DND-41 (cell line): ENCODE results near the gene SGK1.

Experiments
- ATAC-seq: fragments of 200-7000 bp; cut with Tn5 transposase; 3 replicates; pipeline ENCODE4 v1.9.1; 2021; ENCODE audit warnings: low read depth; ENCODE audit not compliant: insufficient read depth
- DNase-seq: peaks from one replicate; pipeline ENCODE4 v3.0.0-alpha.2; 2020
- H2AFZ ChIP-seq: 2 replicates; pipeline ENCODE4 v1.6.0; 2012; ENCODE audit warnings: low read depth, low read length
- H3K27ac ChIP-seq: 2 replicates; pipeline ENCODE4 v1.5.1; 2012; ENCODE audit warnings: low read length, inconsistent platforms
- H3K27me3 ChIP-seq: fragments of 200-600 bp; sonication (generic); 2 replicates; pipeline ENCODE4 v1.6.0; 2012; ENCODE audit warnings: low read length, mild to moderate bottlenecking, inconsistent platforms; ENCODE audit not compliant: insufficient read depth, poor library complexity
- H3K36me3 ChIP-seq: 2 replicates; pipeline ENCODE4 v1.5.1; 2012; ENCODE audit warnings: low read length, inconsistent platforms; ENCODE audit not compliant: insufficient read depth
- H3K4me1 ChIP-seq: 2 replicates; pipeline ENCODE4 v1.5.1; 2012; ENCODE audit warnings: mild to moderate bottlenecking, low read length; ENCODE audit not compliant: insufficient read depth
- H3K4me2 ChIP-seq: 2 replicates; pipeline ENCODE4 v1.6.0; 2012; ENCODE audit warnings: mild to moderate bottlenecking, moderate library complexity, low read length, inconsistent platforms; ENCODE audit not compliant: insufficient read depth
- H3K4me3 ChIP-seq, 2 experiments: fragments of 200-600 bp in 1 of 2; shearing (Covaris generic) in 1 of 2; 2 replicates each; pipeline ENCODE4 v1.5.1; 2012 to 2016; ENCODE audit warnings: inconsistent platforms in 2 of 2, low read length in 2 of 2, mild to moderate bottlenecking in 2 of 2, low read depth in 1 of 2, moderate library complexity in 1 of 2
- H3K79me2 ChIP-seq: 2 replicates; pipeline ENCODE4 v1.6.0; 2012; ENCODE audit warnings: low read length, inconsistent platforms; ENCODE audit not compliant: insufficient read depth
- H3K9ac ChIP-seq: 2 replicates; pipeline ENCODE4 v1.6.0; 2012; ENCODE audit warnings: low read depth, mild to moderate bottlenecking, inconsistent platforms, low read length, moderate library complexity
- H3K9me3 ChIP-seq: 2 replicates; pipeline ENCODE4 v1.5.1; 2012; ENCODE audit warnings: low read length, moderate library complexity, mild to moderate bottlenecking, inconsistent platforms; ENCODE audit not compliant: insufficient read depth, severe bottlenecking
- H4K20me1 ChIP-seq: 2 replicates; pipeline ENCODE4 v1.6.0; 2012; ENCODE audit warnings: low read length; ENCODE audit not compliant: insufficient read depth
- EZH2 ChIP-seq: IDR thresholded peaks from 3 replicates; pipeline ENCODE4 v1.6.1; 2012; ENCODE audit warnings: borderline replicate concordance, low read depth, mild to moderate bottlenecking, moderate library complexity, low read length, inconsistent platforms; ENCODE audit not compliant: severe bottlenecking
- TF ChIP-seq, protein P1 (sequence below): IDR thresholded peaks from 2 replicates; pipeline ENCODE4 v1.5.1; 2012; ENCODE audit warnings: borderline replicate concordance, low read length, moderate library complexity, mild to moderate bottlenecking; ENCODE audit not compliant: poor library complexity, severe bottlenecking; ENCODE audit errors: extremely low read depth

SGK1 gene

DNA sequence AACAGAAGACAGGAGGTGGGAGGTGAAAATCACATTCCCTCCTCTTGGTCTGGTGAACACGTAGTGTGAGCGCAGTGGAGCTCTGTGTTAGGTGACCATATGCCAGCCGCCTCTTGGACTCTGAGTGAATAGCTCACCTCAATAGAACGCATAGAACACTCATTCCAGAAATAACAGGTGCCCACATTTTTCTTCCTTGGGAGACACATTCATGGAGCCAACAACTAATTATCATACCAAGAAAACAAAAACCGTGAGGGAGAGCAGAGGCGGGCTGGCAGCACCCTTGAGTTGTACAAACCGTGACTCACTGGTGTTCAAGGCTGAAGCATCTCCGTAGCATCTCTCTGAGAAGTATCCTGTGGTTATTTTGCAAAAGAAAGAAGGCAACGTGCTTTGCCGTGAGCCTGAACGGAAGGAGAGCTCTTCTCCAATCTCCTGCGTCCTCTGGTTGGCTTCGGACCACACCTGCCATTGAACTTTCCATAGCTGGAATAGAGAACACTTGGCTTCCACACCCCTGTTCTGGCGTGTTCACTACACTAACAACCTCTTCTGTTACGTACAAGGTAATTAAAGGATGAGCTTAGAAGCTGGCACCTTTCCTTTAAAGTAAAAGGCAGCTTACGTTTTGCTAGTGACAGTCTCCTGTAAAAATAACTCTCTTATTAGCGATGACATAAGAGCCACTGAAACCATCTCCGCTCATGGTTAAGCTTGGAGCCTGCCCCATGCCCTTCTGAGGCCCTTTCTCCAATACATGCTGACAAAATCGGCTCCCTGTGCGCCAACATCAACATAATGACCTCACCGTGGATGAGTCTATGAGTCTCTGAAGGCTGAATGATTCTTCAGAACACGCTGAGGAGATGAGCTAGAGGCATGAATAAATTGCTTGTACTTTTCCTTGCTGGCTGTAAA, 30.2 kb upstream of the SGK1 start:
- H3K4me3 ChIP-seq: no peak overlapping the region
- no peaks in the 10 kb centered on the region for H3K27me3 ChIP-seq
- no peaks in the 10 kb centered on the region for H4K20me1 ChIP-seq
- no peak overlapping the region for H2AFZ ChIP-seq
- H3K79me2 ChIP-seq: no peaks in the 10 kb centered on the region
- no peak for TF ChIP-seq EZH2
- TF ChIP-seq, protein P1, sequence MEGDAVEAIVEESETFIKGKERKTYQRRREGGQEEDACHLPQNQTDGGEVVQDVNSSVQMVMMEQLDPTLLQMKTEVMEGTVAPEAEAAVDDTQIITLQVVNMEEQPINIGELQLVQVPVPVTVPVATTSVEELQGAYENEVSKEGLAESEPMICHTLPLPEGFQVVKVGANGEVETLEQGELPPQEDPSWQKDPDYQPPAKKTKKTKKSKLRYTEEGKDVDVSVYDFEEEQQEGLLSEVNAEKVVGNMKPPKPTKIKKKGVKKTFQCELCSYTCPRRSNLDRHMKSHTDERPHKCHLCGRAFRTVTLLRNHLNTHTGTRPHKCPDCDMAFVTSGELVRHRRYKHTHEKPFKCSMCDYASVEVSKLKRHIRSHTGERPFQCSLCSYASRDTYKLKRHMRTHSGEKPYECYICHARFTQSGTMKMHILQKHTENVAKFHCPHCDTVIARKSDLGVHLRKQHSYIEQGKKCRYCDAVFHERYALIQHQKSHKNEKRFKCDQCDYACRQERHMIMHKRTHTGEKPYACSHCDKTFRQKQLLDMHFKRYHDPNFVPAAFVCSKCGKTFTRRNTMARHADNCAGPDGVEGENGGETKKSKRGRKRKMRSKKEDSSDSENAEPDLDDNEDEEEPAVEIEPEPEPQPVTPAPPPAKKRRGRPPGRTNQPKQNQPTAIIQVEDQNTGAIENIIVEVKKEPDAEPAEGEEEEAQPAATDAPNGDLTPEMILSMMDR: no peak
- no peaks in the 10 kb centered on the region for H3K36me3 ChIP-seq
- no peak for ATAC-seq
- H3K9ac ChIP-seq: no peak overlapping the region
- peaks cover 26% of the 10 kb centered on the region for H3K4me1 ChIP-seq
- no peaks in the 10 kb centered on the region for H3K9me3 ChIP-seq
- H3K27ac ChIP-seq: no peak overlapping the region
- H3K4me2 ChIP-seq: no peak overlapping the region
- DNase-seq: no peak

DNA sequence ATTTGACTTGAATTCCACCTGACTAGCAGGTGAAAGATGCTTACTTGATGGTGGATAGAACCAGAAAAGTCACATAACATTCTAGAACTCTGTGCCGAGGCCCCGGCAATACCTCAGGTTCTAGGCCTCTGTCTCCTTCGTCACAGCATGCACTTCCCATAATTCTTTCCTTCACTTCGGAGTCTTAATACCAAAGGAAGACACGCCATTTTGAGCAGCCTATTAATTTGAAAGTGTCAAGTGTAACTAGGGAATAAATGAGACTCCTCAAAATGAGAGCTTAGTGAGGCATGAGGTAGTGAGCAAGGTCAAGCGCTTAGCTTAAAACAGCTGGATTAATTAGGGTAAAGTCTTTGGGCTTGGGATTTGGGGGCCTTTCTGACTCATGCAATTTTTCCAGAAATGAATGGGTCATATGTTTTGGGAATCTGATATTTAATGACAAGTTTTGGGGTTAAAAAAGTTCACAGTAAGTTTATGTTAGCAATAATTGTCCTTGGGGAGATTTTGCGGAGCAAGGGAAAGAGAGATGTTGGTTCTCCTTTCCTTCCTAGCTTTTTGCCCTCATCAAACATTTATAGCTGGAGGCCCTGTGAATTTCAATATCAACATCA, 29.1 kb upstream of the SGK1 start:
- Histone ChIP-seq H3K36me3 (no peaks in the 10 kb centered on the region), H3K27me3 (no peaks in the 10 kb centered on the region), H3K4me3 (no peak overlapping the region), H3K9ac (no peak overlapping the region), H3K4me1 (peaks cover 15% of the 10 kb centered on the region), H3K9me3 (no peaks in the 10 kb centered on the region), H2AFZ (no peak overlapping the region), H3K4me2 (no peak overlapping the region), H3K27ac (no peak overlapping the region), H4K20me1 (no peaks in the 10 kb centered on the region), H3K79me2 (no peaks in the 10 kb centered on the region)
- TF ChIP-seq, protein P1: no peak
- TF ChIP-seq EZH2: no peak
- ATAC-seq (no peak), DNase-seq (no peak)

DNA sequence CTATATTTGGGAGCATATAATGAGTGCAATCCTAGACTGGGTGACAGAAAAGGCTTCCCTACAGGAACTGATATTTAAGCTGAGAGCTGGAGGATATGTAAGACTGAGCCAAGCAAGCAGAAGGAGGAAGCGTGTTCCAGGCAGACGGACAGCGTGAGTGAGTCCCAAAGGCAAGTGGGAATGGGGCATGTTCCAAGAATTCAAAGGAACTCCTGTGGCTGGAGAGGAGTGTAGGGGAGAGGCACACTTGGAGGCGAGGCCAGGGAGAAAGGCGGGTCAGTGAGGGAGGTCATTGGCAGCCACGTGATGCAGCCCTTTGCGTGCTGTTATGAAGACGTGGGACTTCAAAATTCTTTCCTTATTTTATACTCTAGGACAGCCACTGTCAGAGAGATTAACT, 27.9 kb upstream of the SGK1 start:
- H3K27ac ChIP-seq: no peak overlapping the region
- H4K20me1 ChIP-seq: no peaks in the 10 kb centered on the region
- peaks cover 3% of the 10 kb centered on the region for H3K4me1 ChIP-seq
- no peak overlapping the region for H3K9ac ChIP-seq
- no peak for ATAC-seq
- H3K36me3 ChIP-seq: no peaks in the 10 kb centered on the region
- no peaks in the 10 kb centered on the region for H3K79me2 ChIP-seq
- H3K27me3 ChIP-seq: no peaks in the 10 kb centered on the region
- no peak overlapping the region for H2AFZ ChIP-seq
- H3K4me3 ChIP-seq: no peak overlapping the region
- no peak overlapping the region for H3K4me2 ChIP-seq
- no peaks in the 10 kb centered on the region for H3K9me3 ChIP-seq
- TF ChIP-seq EZH2: no peak
- TF ChIP-seq, protein P1: no peak
- no peak for DNase-seq
